Testis (tissue), 3 donors: ENCODE results near the gene SCT. TPM values are rescaled to one million over a fixed set of nuclear protein-coding genes. Genes with fewer than 3 reads are reported as not detected.

Experiments used
- DNase-seq: peaks from one replicate; pipeline ENCODE4 v3.0.0-alpha.2; 2019
- H3K27ac ChIP-seq, 2 donors: fragments of 200-600 bp; sonication (generic); one replicate each; pipeline ENCODE4 v1.5.1; 2019
- H3K27me3 ChIP-seq: fragments of 200-600 bp; sonication (generic); one replicate; pipeline ENCODE4 v1.5.1; 2019
- H3K36me3 ChIP-seq: fragments of 200-600 bp; sonication (generic); one replicate; pipeline ENCODE4 v1.5.1; 2017; ENCODE audit warnings: low read depth; ENCODE audit errors: missing control alignments
- H3K4me1 ChIP-seq: fragments of 200-600 bp; sonication (generic); one replicate; pipeline ENCODE4 v1.5.1; 2019
- H3K4me3 ChIP-seq, 2 donors: fragments of 200-600 bp; sonication (generic); one replicate each; pipeline ENCODE4 v1.5.1; 2017 to 2019
- H3K9me3 ChIP-seq: fragments of 200-600 bp; sonication (generic); one replicate; pipeline ENCODE4 v1.5.1; 2017
- CTCF ChIP-seq, 3 experiments: fragments of 450-650 bp in 2 of 3; fragments of 200-600 bp in 1 of 3; sonication (generic) in 1 of 3; IDR thresholded peaks; one replicate each; pipeline ENCODE4 v1.5.1; 2016 to 2019; ENCODE audit warnings: antibody characterized with exemption in 3 of 3, mild to moderate bottlenecking in 2 of 3, moderate library complexity in 1 of 3
- POLR2A ChIP-seq: fragments of 450-650 bp; IDR thresholded peaks from one replicate; pipeline ENCODE4 v1.6.1; 2017; ENCODE audit warnings: antibody characterized with exemption, mild to moderate bottlenecking, moderate library complexity
- WGBS, 2 donors: methylation state at CpG; one replicate each; pipeline ENCODE4 v1.1.5; 2018; 5-methylcytosine and 5-hydroxymethylcytosine counted together
- intact Hi-C: fragments of 100-400 bp; cut with DNase I; formaldehyde crosslinking; loops from one replicate; pipeline ENCODE4 v1.15.1; 2023; ENCODE audit warnings: low total_unique reads
- polyA plus RNA-seq: library from polyadenylated mRNA; stranded (reverse); fragments of 350-450 nt; fragmentation: Illumina TruSeq; extraction: RNeasy Lipid Tissue Mini Kit (QIAGEN cat#74804); gene quantifications from one replicate; pipeline ENCODE4 v1.2.3, GENCODE V29; 2014; ENCODE audit warnings: low read depth, low replicate concordance; ENCODE audit not compliant: insufficient read depth
- total RNA-seq, 2 donors: library from RNA; depleted of rRNA; stranded (reverse); fragments of >200 nt; gene quantifications; one replicate each; pipeline ENCODE4 v1.2.3, GENCODE V29; 2016

Gene SCT
- total and polyA plus RNA-seq, 3 donors from 2014 or later: 1.5 to 9.3 (median 3.4) TPM

- no peak overlapping the region for H3K27ac ChIP-seq
- TF ChIP-seq CTCF (IDR thresholded peaks at IDR 0.05) (no peak), POLR2A (no peak)
- H3K9me3 ChIP-seq: no peaks in the 10 kb centered on the region
- no peaks in the 10 kb centered on the region for H3K27me3 ChIP-seq
- DNase-seq: no peak
- WGBS, 2 donors: 56 to 70% methylated on average over 6 of the region's 6 CpGs
- intact Hi-C loops: no loop called here
- H3K36me3 ChIP-seq: no peaks in the 10 kb centered on the region
- H3K4me3 ChIP-seq: no peak overlapping the region
- no peaks in the 10 kb centered on the region for H3K4me1 ChIP-seq
Observed at GRCh38 chr11:587978-588380, 39.0 kb downstream of the SCT start.

- intact Hi-C loops: no loop called here
Observed at GRCh38 chr11:587546-587945, 39.4 kb downstream of the SCT start.

GRCh38 chr11:586376-587316 lies 40.3 kb downstream of the SCT start:
- no peak overlapping the region for H3K27ac ChIP-seq
- H3K27me3 ChIP-seq: no peaks in the 10 kb centered on the region
- no peaks in the 10 kb centered on the region for H3K9me3 ChIP-seq
- H3K36me3 ChIP-seq: no peaks in the 10 kb centered on the region
- WGBS, 2 donors: 87 to 90% methylated on average over 10 to 31 of the region's 32 CpGs
- intact Hi-C loops: no loop called here
- TF ChIP-seq CTCF (IDR thresholded peaks at IDR 0.05) (no peak), POLR2A (no peak)
- DNase-seq: no peak
- H3K4me3 ChIP-seq: no peak overlapping the region
- H3K4me1 ChIP-seq: no peaks in the 10 kb centered on the region

More at GRCh38 chr11:587546-587945, 39.4 kb downstream of the SCT start:
- Histone ChIP-seq H3K36me3 (no peaks in the 10 kb centered on the region), H3K4me1 (no peaks in the 10 kb centered on the region), H3K27me3 (no peaks in the 10 kb centered on the region), H3K9me3 (no peaks in the 10 kb centered on the region), H3K27ac (no peak overlapping the region), H3K4me3 (no peak overlapping the region)
- DNase-seq: no peak
- WGBS, 2 donors: 81 to 88% methylated on average over 7 to 8 of the region's 8 CpGs
- TF ChIP-seq CTCF (IDR thresholded peaks at IDR 0.05) (no peak), POLR2A (no peak)

- no peak for DNase-seq
- no peak overlapping the region for H3K4me3 ChIP-seq
- TF ChIP-seq CTCF (IDR thresholded peaks at IDR 0.05): no peak
- TF ChIP-seq POLR2A: no peak
- no peaks in the 10 kb centered on the region for H3K27me3 ChIP-seq
- no peaks in the 10 kb centered on the region for H3K36me3 ChIP-seq
- WGBS, 2 donors: 93 to 95% methylated on average over 10 of the region's 10 CpGs
- peaks cover 10% of the 10 kb centered on the region for H3K4me1 ChIP-seq
- intact Hi-C loops: no loop called here
- H3K27ac ChIP-seq: no peak overlapping the region
- no peaks in the 10 kb centered on the region for H3K9me3 ChIP-seq
Observed at GRCh38 chr11:584287-584686, 42.7 kb downstream of the SCT start.
